ENCODE data around the gene SDCCAG8.

GRCh38 chr1:243301059-243301458 is 45.2 kb downstream of the SDCCAG8 start:
- TF ChIP-seq POLR2AphosphoS5 (IDR thresholded peaks at IDR 0.05; ENCODE audit: borderline replicate concordance, low read depth, low read length) = no peak
- no peak for TF ChIP-seq EZH2 (IDR thresholded peaks at IDR 0.05)

Measured in SK-N-MC (cell line).